Epithelial cell of prostate (primary cell): Measurements from ENCODE around the gene TTC9.

Experiments
- DNase-seq: peaks from one replicate; pipeline ENCODE4 v3.0.0-alpha.2; 2011; ENCODE audit warnings: low read depth, low spot score
- H3K27ac ChIP-seq: fragments of 450-650 bp; 2 replicates; pipeline ENCODE4 v1.5.1; 2017; ENCODE audit warnings: mild to moderate bottlenecking

Gene TTC9

GRCh38 chr14:70642303-70643235, 853 bp downstream of the TTC9 start:
- H3K27ac ChIP-seq, result peak overlapping the region; percentile 63
- no peak for DNase-seq

DNA sequence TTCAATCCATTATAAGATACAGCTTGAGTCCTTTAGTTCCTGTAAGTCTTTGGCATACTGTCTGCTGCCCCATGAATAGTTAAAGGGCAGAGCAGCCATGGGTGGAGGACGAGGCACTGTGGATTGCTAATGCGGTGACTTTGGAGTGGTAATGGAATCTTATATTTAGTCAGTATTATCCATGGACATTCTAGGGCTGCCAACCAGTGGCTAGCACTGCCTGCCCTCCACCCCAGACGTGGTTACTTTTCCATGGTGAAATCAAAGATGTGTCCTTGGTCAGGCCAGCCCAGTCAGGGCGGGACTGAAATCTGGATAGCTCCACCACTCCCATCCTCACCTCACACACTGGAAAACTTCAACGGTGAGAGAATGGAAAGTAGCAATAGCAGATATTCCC, 2.3 kb downstream of the TTC9 start:
- peak overlapping the region; percentile 63 for H3K27ac ChIP-seq
- no peak for DNase-seq

DNA sequence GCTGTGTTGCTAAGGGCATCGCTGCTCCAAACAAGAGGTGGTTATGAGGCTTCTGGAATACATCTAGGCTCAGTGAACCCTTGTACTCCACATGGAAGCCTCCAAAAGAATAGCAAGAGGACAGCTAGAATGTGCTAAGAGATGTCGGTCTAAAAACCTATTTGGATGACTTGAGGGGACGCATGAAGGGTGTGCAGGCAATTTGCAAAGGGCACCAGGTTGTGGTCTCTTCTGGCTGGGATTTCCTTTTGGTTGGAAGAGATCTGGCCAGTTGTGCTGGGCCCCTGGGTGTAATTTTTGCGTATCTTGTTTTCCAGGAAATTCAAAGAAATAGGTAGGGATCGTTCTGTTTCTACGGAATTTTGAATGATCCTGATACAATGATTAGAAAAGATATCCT, 4.2 kb downstream of the TTC9 start:
- DNase-seq, result no peak
- no peak overlapping the region for H3K27ac ChIP-seq

DNA sequence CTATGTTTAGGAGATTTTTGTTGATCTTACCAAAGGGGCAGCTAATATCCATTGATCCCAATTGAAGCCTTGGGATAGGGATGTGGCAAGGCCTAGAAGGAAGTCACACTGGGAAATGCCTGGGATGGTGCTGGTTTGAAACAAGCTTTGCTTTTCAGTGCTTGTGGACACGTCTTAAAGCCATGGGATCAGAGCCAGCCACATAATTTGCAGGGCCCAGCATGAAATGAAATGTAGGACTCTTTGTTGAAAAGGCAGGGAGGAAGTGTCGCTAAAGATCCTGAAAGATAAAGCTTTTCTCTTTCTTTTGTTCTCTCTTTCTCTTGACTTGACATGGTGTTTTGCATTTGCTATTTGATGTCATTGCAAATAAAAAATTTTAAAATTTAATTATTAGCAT, 5.0 kb downstream of the TTC9 start:
- H3K27ac ChIP-seq, result no peak overlapping the region
- DNase-seq, result no peak

GRCh38 chr14:70648346-70648745, 6.6 kb downstream of the TTC9 start:
- no peak for DNase-seq
- H3K27ac ChIP-seq, result no peak overlapping the region

GRCh38 chr14:70649803-70650202, 8.1 kb downstream of the TTC9 start:
- DNase-seq, result no peak
- no peak overlapping the region for H3K27ac ChIP-seq

DNA sequence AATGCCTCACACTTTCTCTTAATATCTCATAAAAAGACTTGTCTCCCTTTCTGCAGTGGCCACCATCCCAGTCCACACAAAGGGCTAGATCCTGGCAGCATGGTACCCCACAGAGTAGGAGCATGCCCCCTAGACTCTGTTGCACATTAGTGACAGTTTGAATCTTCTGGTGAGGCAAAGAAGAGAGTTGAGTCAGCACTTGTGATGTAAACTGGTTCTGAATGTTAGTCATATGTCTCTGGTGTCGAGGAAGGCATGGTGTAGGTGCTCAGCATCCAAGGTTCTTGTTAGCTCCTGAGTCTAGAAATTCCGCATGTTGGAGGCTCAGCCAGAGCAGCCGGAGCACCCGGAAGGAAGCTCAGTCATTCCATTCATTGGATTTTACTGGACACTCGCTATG, 9.8 kb downstream of the TTC9 start:
- H3K27ac ChIP-seq, result no peak overlapping the region
- no peak for DNase-seq

DNA sequence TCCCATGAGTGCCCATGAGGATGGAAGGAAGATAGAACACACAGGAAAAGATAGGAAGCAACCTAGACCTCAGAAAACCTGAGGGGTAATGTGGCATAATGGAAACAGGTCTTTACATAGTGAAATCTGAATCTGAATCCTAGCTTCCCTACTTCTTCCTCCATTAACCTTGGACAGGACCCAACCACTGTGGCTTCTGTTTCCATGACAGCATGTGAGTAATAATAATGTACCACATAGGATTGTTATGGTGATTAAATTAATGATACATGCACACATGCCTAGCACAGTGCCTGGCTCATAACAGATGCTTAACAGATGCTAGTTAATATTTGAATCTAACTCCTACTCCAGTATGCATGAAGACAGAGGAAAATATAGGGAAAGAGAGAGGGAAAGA, 11.2 kb downstream of the TTC9 start:
- no peak for DNase-seq
- H3K27ac ChIP-seq, result no peak overlapping the region

- no peak for DNase-seq
- H3K27ac ChIP-seq, result no peak overlapping the region
Observed at GRCh38 chr14:70653662-70654061, 11.9 kb downstream of the TTC9 start.

DNA sequence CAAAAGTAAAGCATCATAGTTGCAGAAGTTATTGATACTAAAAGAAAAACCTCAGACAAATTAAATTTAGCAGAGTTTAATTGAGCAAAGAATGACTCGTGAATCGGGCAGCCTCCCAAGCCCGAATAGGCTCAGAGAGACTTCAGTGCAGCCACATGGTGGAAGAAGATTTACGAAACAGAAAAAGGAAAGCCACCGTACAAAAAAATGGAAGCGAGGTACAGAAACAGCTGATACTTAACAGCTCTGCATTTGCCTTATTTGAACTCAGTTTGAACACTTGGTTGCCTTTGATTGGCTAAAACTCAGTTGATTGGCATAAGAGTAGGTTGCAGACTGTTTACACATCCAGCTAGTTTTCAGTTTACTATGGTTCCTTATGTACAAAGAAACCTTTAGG, 12.9 kb downstream of the TTC9 start:
- DNase-seq, result no peak
- no peak overlapping the region for H3K27ac ChIP-seq

- DNase-seq, result no peak
- no peak overlapping the region for H3K27ac ChIP-seq
Observed at GRCh38 chr14:70655110-70655826, 13.6 kb downstream of the TTC9 start.

GRCh38 chr14:70658899-70659298, 17.2 kb downstream of the TTC9 start:
- no peak for DNase-seq
- H3K27ac ChIP-seq, result no peak overlapping the region

DNA sequence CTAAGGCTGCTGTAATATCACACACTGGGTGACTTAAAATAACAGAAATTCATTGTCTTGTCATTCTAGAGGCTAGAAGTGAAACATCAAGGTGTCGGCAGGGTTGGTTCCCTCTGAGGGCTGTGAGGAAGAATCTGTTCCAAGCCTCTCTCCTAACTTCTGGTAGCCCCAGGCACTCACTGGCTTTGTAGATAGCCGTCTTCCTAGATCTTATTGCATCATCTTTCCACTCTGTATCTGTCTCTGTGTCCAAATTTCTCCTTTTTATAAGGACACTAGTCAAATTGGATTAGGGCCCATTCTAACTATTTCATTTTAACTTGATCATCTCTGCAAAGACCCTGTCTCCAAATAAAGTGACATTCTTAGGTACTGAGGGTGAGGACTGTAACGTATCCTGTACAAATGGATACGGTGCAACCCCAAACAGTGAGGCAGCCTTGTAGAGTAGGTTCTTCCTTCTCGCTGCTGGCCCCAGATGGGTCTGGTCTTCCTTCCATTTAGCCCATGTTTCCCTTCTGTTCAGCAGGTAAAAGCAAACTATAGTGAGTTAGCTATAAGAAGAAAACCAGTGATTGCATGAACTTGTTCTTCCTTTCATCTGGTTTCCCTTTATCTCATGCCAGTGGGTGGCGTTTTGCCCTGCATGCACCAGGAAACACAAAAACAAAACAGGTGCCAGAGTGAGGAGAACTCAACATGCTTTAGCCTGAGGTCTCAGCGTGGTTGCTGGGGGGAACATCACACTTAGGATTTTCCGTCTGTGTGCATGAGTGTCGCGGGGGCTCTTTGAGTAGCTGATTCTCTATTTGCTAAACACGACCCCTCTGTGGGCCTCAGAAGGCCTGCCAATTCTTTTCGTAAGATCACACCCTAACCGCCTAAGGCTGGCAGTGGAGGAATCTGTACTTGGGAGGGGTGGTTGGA, 19.5 kb downstream of the TTC9 start:
- no peak for DNase-seq
- H3K27ac ChIP-seq, result peak overlapping the region; percentile 82

GRCh38 chr14:70662080-70662479, 20.4 kb downstream of the TTC9 start:
- peak overlapping the region; percentile 82 for H3K27ac ChIP-seq

GRCh38 chr14:70662816-70663215, 21.1 kb downstream of the TTC9 start:
- DNase-seq, result no peak

More at GRCh38 chr14:70662080-70662479, 20.4 kb downstream of the TTC9 start:
- no peak for DNase-seq

DNA sequence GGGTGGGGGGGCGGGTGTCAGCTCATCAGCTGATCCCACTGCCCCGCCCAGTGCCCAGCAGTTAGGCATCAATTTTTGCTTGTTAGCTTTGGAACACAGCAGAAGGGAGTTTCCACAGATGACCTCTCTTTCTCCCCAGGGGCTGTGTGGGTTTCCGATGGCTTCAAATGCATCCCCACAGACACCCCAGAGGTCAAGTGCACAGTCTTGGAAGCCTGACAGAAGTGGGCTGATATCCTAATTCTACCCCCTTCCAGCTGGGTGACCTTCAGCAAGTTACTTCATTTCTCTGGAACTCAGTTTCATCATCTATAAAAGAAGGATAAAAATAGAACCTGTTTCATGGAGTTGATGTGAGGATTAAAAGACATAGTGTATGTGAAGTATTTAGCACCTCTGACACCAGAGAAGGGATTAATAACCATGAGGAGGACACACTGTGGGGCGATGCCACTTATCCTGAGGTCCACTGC, 22.0 kb downstream of the TTC9 start:
- DNase-seq, result no peak
- H3K27ac ChIP-seq, result peak overlapping the region; percentile 82

More at GRCh38 chr14:70662816-70663215, 21.1 kb downstream of the TTC9 start:
- peak overlapping the region; percentile 82 for H3K27ac ChIP-seq

DNA sequence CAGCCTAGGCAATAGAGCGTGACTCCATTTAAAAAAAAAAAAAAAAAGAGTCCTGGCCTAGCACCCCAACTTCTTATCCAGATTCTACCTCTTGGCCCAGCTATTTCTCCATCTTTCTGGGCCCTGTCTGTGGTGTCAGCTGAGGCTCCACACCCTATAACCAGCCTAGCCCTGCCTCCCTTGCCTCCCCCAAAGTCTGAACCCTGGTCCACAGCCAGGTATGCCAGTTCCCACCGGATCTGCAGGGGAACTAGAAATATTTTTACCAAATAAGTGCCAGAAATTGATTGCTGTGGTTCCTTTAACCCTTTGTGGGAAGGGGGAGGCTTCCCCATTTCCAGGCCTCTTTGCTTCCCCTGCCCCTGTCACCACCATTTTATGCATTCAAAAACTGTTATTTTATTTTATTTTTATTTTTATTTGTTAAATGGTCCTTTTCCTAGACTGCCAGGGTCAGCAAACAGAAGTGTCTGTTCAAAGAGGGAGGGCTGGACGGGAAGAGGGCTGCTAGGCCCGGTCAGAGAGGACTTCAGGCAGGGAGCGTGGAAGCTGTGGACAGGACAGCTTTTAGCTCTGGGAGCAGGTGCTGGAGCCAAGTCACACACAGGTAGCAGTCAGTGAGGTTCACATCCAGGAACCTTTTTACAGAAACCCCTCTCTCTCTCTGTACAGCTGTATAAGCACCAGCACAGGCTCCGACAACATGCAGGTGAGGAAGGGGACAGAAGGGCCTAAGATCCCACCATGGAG, 23.2 kb downstream of the TTC9 start:
- DNase-seq, result no peak
- peak overlapping the region; percentile 82 for H3K27ac ChIP-seq

- H3K27ac ChIP-seq, result peak overlapping the region; percentile 82
- DNase-seq, result peak; percentile 73
Observed at GRCh38 chr14:70665448-70666360, 24.0 kb downstream of the TTC9 start.

DNA sequence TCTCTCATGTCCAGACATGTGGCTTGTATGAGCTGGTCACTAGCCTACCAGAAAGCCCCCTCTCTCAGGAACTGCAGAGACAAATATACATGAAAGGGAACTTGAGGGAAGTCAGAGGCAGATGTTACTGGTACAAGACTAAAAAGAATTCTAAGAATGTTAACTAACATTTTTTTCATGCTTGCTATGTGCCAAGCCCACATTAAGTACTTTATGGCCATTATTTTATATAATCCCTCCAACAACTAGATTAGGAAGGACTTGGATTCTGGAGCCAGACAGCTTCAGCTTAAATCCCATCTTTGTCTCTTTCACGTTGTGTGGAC, 24.6 kb downstream of the TTC9 start:
- no peak for DNase-seq
- H3K27ac ChIP-seq, result peak overlapping the region; percentile 82
